Lung (tissue), 12 donors: ENCODE measurements around the gene STN1. TPM values are rescaled to one million over a fixed set of nuclear protein-coding genes. Genes with fewer than 3 reads are reported as not detected.
A peak's percentile ranks its signal among the peaks of the same experiment; 100 is the strongest.

ENCODE experiments used
- ATAC-seq: fragments of 200-7000 bp; cut with Tn5 transposase; one replicate; pipeline ENCODE4 v1.9.1; 2020; ENCODE audit warnings: moderate number of reproducible peaks; ENCODE audit not compliant: insufficient read depth, low FRiP score
- DNase-seq, 3 donors: peaks; one replicate each; pipeline ENCODE4 v3.0.0-alpha.2; 2013 to 2017
- H3K27ac ChIP-seq, 2 donors: one replicate each; pipeline ENCODE4 v1.5.1; 2013; ENCODE audit warnings: mild to moderate bottlenecking in 2 of 2, moderate library complexity in 2 of 2, control low read depth in 1 of 2, inconsistent platforms in 1 of 2, low read depth in 1 of 2, low read length in 1 of 2
- H3K27me3 ChIP-seq, 3 donors: one replicate each; pipeline ENCODE4 v1.5.1; 2013; ENCODE audit warnings: low read length in 2 of 3; ENCODE audit not compliant: control insufficient read depth in 3 of 3, insufficient read depth in 3 of 3
- H3K36me3 ChIP-seq, 4 donors: one replicate each; pipeline ENCODE4 v1.5.1; 2013; ENCODE audit warnings: low read length in 4 of 4, mild to moderate bottlenecking in 1 of 4, moderate library complexity in 1 of 4; ENCODE audit not compliant: control insufficient read depth in 4 of 4, insufficient read depth in 4 of 4
- H3K4me1 ChIP-seq, 5 donors: one replicate each; pipeline ENCODE4 v1.5.1; 2013; ENCODE audit warnings: low read length in 5 of 5, mild to moderate bottlenecking in 2 of 5, moderate library complexity in 1 of 5; ENCODE audit not compliant: control insufficient read depth in 5 of 5, insufficient read depth in 5 of 5
- H3K4me3 ChIP-seq: one replicate; pipeline ENCODE4 v1.5.1; 2013; ENCODE audit warnings: mild to moderate bottlenecking, control low read depth, moderate library complexity
- H3K9ac ChIP-seq, 2 donors: one replicate each; pipeline ENCODE4 v1.5.1; 2013; ENCODE audit warnings: low read length in 2 of 2, control low read depth in 1 of 2; ENCODE audit not compliant: insufficient read depth in 1 of 2
- H3K9me3 ChIP-seq, 4 donors: one replicate each; pipeline ENCODE4 v1.5.1; 2013; ENCODE audit warnings: low read length in 3 of 4, mild to moderate bottlenecking in 1 of 4, moderate library complexity in 1 of 4; ENCODE audit not compliant: control insufficient read depth in 4 of 4, insufficient read depth in 3 of 4
- WGBS, 2 donors: extraction: QIAGEN DNeasy Blood & Tissue Kit; methylation state at CpG; one replicate each; pipeline ENCODE4 v1.1.7; 2013; 5-methylcytosine and 5-hydroxymethylcytosine counted together
- polyA plus RNA-seq, 2 donors: library from polyadenylated mRNA; stranded (reverse); fragments of 200-250 nt; gene quantifications; one replicate each; pipeline ENCODE4 v1.2.1, GENCODE V29; 2013
- total RNA-seq, 2 donors: library from RNA; depleted of rRNA in 1 of 2; stranded (reverse); fragments of >200 nt in 1 of 2; gene quantifications; one replicate each; pipeline ENCODE4 v1.2.1, GENCODE V29; 2014 to 2021
- TF ChIP-seq, protein P1 (sequence below): IDR thresholded peaks from 2 replicates; pipeline ENCODE4 v1.5.1; 2012; ENCODE audit warnings: mild to moderate bottlenecking; ENCODE audit errors: control extremely low read depth, extremely low read depth
- donor health status: control.
- donor health status: control.
- donor health status: Bipolar disorder and iron deficiency.
- donor health status: healthy.
- donor health status: DM: yes; HTN: yes; CAD: no.

STN1 gene
- total and polyA plus RNA-seq, 4 donors = 26.5 to 43.8 (median 39.1) TPM

- Histone ChIP-seq H3K36me3 (no peaks in the 10 kb centered on the region), H3K9me3 (no peaks in the 10 kb centered on the region), H3K27ac (no peak overlapping the region), H3K4me3 (no peak overlapping the region), H3K9ac (peak overlapping the region in 1 of 2 donors; percentile 59), H3K4me1 (peaks cover 4 to 15% (median 5%) of the 10 kb centered on the region in 5 donors), H3K27me3 (no peaks in the 10 kb centered on the region)
- 28 to 43% methylated on average over 7 of the region's 7 CpGs for WGBS, 2 donors
- ATAC-seq = no peak
- TF ChIP-seq, protein P1, sequence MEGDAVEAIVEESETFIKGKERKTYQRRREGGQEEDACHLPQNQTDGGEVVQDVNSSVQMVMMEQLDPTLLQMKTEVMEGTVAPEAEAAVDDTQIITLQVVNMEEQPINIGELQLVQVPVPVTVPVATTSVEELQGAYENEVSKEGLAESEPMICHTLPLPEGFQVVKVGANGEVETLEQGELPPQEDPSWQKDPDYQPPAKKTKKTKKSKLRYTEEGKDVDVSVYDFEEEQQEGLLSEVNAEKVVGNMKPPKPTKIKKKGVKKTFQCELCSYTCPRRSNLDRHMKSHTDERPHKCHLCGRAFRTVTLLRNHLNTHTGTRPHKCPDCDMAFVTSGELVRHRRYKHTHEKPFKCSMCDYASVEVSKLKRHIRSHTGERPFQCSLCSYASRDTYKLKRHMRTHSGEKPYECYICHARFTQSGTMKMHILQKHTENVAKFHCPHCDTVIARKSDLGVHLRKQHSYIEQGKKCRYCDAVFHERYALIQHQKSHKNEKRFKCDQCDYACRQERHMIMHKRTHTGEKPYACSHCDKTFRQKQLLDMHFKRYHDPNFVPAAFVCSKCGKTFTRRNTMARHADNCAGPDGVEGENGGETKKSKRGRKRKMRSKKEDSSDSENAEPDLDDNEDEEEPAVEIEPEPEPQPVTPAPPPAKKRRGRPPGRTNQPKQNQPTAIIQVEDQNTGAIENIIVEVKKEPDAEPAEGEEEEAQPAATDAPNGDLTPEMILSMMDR = no peak
- peak; percentile 53 to 80 (median 67) for DNase-seq
Observed at GRCh38 chr10:103921750-103922195, 3.8 kb upstream of the STN1 start.

DNA sequence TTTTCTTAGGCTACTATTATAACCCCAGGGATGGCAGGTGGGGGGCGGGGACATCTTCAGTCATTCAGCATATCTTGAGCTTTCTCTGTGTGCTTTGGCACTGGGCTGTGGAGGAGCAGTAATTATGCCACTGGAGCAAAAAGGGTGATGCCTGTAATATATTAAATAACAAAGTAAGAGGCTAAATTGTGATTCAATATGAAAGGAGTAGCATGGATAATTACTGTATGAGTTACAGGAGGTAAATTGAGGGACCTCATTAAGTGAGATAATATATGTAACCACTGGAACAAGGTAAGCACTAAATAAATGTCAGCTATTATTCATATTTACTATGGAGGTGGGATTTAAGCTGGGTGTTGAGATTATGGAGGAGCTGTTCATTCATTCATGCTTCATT lies 3.3 kb upstream of the STN1 start:
- no peak for DNase-seq
- no peak overlapping the region for H3K27ac ChIP-seq
- TF ChIP-seq, protein P1 = no peak
- no peak for ATAC-seq
- no peaks in the 10 kb centered on the region for H3K27me3 ChIP-seq
- no peak overlapping the region for H3K9ac ChIP-seq
- no peaks in the 10 kb centered on the region for H3K36me3 ChIP-seq
- H3K4me3 ChIP-seq = no peak overlapping the region
- 83 to 95% methylated on average over 1 of the region's 1 CpG for WGBS, 2 donors
- H3K9me3 ChIP-seq = no peaks in the 10 kb centered on the region
- peaks cover 5 to 20% (median 6%) of the 10 kb centered on the region in 5 donors for H3K4me1 ChIP-seq

DNA sequence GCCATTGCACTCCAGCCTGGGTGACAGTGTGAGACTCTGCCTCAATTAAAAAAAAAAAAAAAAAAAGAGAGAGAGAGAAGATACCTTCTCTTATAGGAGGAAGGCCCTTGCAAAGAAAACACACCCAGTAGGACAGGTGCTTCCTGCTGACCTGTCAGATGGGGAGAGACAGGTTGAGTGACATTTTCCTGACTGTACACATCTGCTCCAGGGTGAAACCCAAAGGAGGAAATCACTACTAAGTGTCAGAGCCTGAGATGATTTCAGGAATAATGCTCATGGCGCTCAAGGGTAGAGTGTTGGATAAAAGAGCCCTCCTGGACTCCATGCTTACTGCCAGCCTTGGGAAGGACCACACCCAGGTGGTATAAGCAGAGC lies 1.7 kb upstream of the STN1 start:
- peaks cover 8 to 28% (median 13%) of the 10 kb centered on the region in 5 donors for H3K4me1 ChIP-seq
- TF ChIP-seq, protein P1 = no peak
- H3K36me3 ChIP-seq = no peaks in the 10 kb centered on the region
- DNase-seq = no peak
- H3K27me3 ChIP-seq = no peaks in the 10 kb centered on the region
- WGBS, 2 donors = 95 to 97% methylated on average over 1 of the region's 1 CpG
- no peak overlapping the region for H3K27ac ChIP-seq
- no peak for ATAC-seq
- H3K9ac ChIP-seq = no peak overlapping the region
- no peak overlapping the region for H3K4me3 ChIP-seq
- H3K9me3 ChIP-seq = no peaks in the 10 kb centered on the region
